Ovary (tissue), 3 donors: Measurements from ENCODE around the gene ZDHHC1.

Source experiments
- EP300 ChIP-seq: sonication (generic); formaldehyde crosslinking; IDR thresholded peaks from one replicate; pipeline ENCODE4 v1.6.1; 2017; ENCODE audit warnings: antibody characterized with exemption
- TF ChIP-seq, protein P1 (sequence below), 3 donors: fragments of 450-650 bp in 2 of 3; fragments of 200-600 bp in 1 of 3; IDR thresholded peaks; one replicate each; pipeline versions ENCODE4 v1.5.1 to v1.8.0; 2016 to 2022; ENCODE audit warnings: antibody characterized with exemption in 3 of 3, mild to moderate bottlenecking in 1 of 3
- donor health status: DM: no; HTN: no; CAD: no.

GRCh38 chr16:67436640-67437193 lies 20.4 kb upstream of the ZDHHC1 start:
- TF ChIP-seq, protein P1, sequence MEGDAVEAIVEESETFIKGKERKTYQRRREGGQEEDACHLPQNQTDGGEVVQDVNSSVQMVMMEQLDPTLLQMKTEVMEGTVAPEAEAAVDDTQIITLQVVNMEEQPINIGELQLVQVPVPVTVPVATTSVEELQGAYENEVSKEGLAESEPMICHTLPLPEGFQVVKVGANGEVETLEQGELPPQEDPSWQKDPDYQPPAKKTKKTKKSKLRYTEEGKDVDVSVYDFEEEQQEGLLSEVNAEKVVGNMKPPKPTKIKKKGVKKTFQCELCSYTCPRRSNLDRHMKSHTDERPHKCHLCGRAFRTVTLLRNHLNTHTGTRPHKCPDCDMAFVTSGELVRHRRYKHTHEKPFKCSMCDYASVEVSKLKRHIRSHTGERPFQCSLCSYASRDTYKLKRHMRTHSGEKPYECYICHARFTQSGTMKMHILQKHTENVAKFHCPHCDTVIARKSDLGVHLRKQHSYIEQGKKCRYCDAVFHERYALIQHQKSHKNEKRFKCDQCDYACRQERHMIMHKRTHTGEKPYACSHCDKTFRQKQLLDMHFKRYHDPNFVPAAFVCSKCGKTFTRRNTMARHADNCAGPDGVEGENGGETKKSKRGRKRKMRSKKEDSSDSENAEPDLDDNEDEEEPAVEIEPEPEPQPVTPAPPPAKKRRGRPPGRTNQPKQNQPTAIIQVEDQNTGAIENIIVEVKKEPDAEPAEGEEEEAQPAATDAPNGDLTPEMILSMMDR (IDR thresholded peaks at IDR 0.05) = no peak
- no peak for TF ChIP-seq EP300
